CD4-positive, alpha-beta T cell (primary cell): ENCODE results near the gene DDX3X. TPM values are rescaled to one million over a fixed set of nuclear protein-coding genes. Genes with fewer than 3 reads are reported as not detected.

Experiments used
- ATAC-seq: fragments of 200-7000 bp; cut with Tn5 transposase; one replicate; pipeline ENCODE4 v1.10.0; 2022; ENCODE audit warnings: mild to moderate bottlenecking; ENCODE audit not compliant: poor library complexity
- CTCF ChIA-PET: fragments of 350-600 bp; sonication (Branson Sonifier 250); formaldehyde crosslinking; loops from one replicate; lab custom pipeline; 2021; ENCODE audit warnings: antibody characterized with exemption, inconsistent platforms; lab: Charles Lee
- POLR2A ChIA-PET: fragments of 350-600 bp; sonication (Branson Sonifier 250); formaldehyde crosslinking; loops from one replicate; lab custom pipeline; 2021; ENCODE audit warnings: antibody characterized with exemption, inconsistent platforms; lab: Charles Lee
- DNase-seq, 14 experiments: peaks; one replicate each; pipeline ENCODE4 v3.0.0-alpha.2; 2013 to 2020; ENCODE audit warnings: mixed read lengths in 2 of 14
- H3K27ac ChIP-seq, 2 donors: one replicate each; pipeline versions ENCODE4 v1.5.1 to v1.7.0; 2013; ENCODE audit warnings: low read length in 2 of 2, low read depth in 1 of 2, mild to moderate bottlenecking in 1 of 2
- H3K27me3 ChIP-seq, 2 experiments: 1 replicate in 1 of 2; 2 replicates in 1 of 2; pipeline versions ENCODE4 v1.6.1 to v1.7.0; 2013; ENCODE audit warnings: low read length in 2 of 2, control low read depth in 1 of 2, mild to moderate bottlenecking in 1 of 2, moderate library complexity in 1 of 2; ENCODE audit not compliant: insufficient read depth in 2 of 2, control insufficient read depth in 1 of 2
- H3K36me3 ChIP-seq: one replicate; pipeline ENCODE4 v1.6.1; 2013; ENCODE audit warnings: low read length, control low read depth; ENCODE audit not compliant: insufficient read depth
- H3K4me1 ChIP-seq: one replicate; pipeline ENCODE4 v1.6.1; 2013; ENCODE audit warnings: low read length, control low read depth; ENCODE audit not compliant: insufficient read depth
- H3K4me3 ChIP-seq: one replicate; pipeline ENCODE4 v1.5.1; 2013; ENCODE audit warnings: mild to moderate bottlenecking, low read length, moderate library complexity
- H3K9me3 ChIP-seq, 2 experiments: 1 replicate in 1 of 2; 2 replicates in 1 of 2; pipeline versions ENCODE4 v1.6.1 to v1.7.0; 2013; ENCODE audit warnings: low read length in 2 of 2, mild to moderate bottlenecking in 2 of 2, control low read depth in 1 of 2, moderate library complexity in 1 of 2; ENCODE audit not compliant: control insufficient read depth in 1 of 2, insufficient read depth in 1 of 2
- H3K27ac Mint-ChIP-seq: one replicate; pipeline ENCODE4 v1.8.0; 2020; ENCODE audit warnings: mixed read lengths
- H3K27me3 Mint-ChIP-seq: one replicate; pipeline ENCODE4 v1.8.0; 2021; ENCODE audit warnings: mixed read lengths
- H3K36me3 Mint-ChIP-seq: one replicate; pipeline ENCODE4 v1.8.0; 2021; ENCODE audit warnings: low read depth, mixed read lengths
- H3K4me1 Mint-ChIP-seq: one replicate; pipeline ENCODE4 v1.8.0; 2021; ENCODE audit warnings: low read depth, mixed read lengths
- H3K4me3 Mint-ChIP-seq: one replicate; pipeline ENCODE4 v1.8.0; 2020; ENCODE audit warnings: mild to moderate bottlenecking, mixed read lengths
- H3K9me3 Mint-ChIP-seq: one replicate; pipeline ENCODE4 v1.8.0; 2020; ENCODE audit warnings: mixed read lengths
- CTCF ChIP-seq: fragments of 200-600 bp; IDR thresholded peaks from one replicate; pipeline ENCODE4 v1.8.0; 2022; ENCODE audit warnings: antibody characterized with exemption, mild to moderate bottlenecking
- intact Hi-C, 2 experiments: fragments of 100-400 bp; cut with DNase I in 1 of 2; cut with micrococcal nuclease in 1 of 2; formaldehyde crosslinking; loops; one replicate each; pipeline versions ENCODE4 v1.15.1 to v1.9.0; 2023 to 2025; cut with DNase I, micrococcal nuclease
- total RNA-seq, 174 experiments: library from RNA in 2 of 174; stranded (reverse) in 2 of 174; gene quantifications; one replicate each; pipeline ENCODE4 v1.2.3 and lab custom pipeline; 2021 to 2026

Gene DDX3X
- total RNA-seq, 2 experiments from 2014 or later = 610 to 653 TPM

GRCh38 chrX:41333003-41333743 lies 789 bp upstream of the DDX3X start:
- no peaks in the 10 kb centered on the region for H3K27me3 ChIP-seq
- Mint-ChIP-seq H3K4me3 (peak overlapping the region; percentile 99), H3K27ac (peak overlapping the region; percentile 99), H3K9me3 (no peaks in the 10 kb centered on the region), H3K27me3 (peaks cover 4% of the 10 kb centered on the region), H3K4me1 (peaks cover 29% of the 10 kb centered on the region), H3K36me3 (peaks cover 50% of the 10 kb centered on the region)
- POLR2A ChIA-PET = interaction anchor here (0.6 to 1.3 kb wide), 12 partner anchors 15 to 598 kb away, joined by 3 to 15 read pairs (median 5); partner anchors contain the start of genes MED14 and USP9X
- ATAC-seq (peak; percentile 53), DNase-seq (peak; percentile 72 to 92 (median 85))
- CTCF ChIA-PET = no interaction called here
- peak overlapping the region; percentile 98 to 100 for H3K27ac ChIP-seq
- H3K9me3 ChIP-seq = no peaks in the 10 kb centered on the region
- peak overlapping the region; percentile 100 for H3K4me3 ChIP-seq
- intact Hi-C loops = loop anchor here (1.0 to 10.0 kb wide), 6 partner anchors 49 to 592 kb away; partner anchors contain the start of genes CASK (in 1 of the 2) and USP9X (in 1 of the 2)
- peaks cover 22% of the 10 kb centered on the region for H3K4me1 ChIP-seq
- H3K36me3 ChIP-seq = peaks cover 7% of the 10 kb centered on the region
- TF ChIP-seq CTCF = no peak

- Histone ChIP-seq H3K9me3 (no peaks in the 10 kb centered on the region), H3K27me3 (no peaks in the 10 kb centered on the region), H3K4me1 (peaks cover 23% of the 10 kb centered on the region), H3K27ac (peak overlapping the region; percentile 98 to 100), H3K4me3 (peak overlapping the region; percentile 100), H3K36me3 (peaks cover 19% of the 10 kb centered on the region)
- ChIA-PET POLR2A (interaction anchor here (0.8 to 2.1 kb wide), 11 partner anchors 11 to 600 kb away, joined by 3 to 15 read pairs (median 5); partner anchors contain the start of genes MED14 and USP9X), CTCF (no interaction called here)
- Mint-ChIP-seq H3K36me3 (peaks cover 64% of the 10 kb centered on the region), H3K4me1 (peaks cover 43% of the 10 kb centered on the region), H3K27me3 (peaks cover 4% of the 10 kb centered on the region), H3K27ac (peak overlapping the region; percentile 99), H3K9me3 (no peaks in the 10 kb centered on the region), H3K4me3 (peak overlapping the region; percentile 99)
- TF ChIP-seq CTCF = no peak
- ATAC-seq = peak; percentile 32
- peak; percentile 50 to 91 (median 80) for DNase-seq
- intact Hi-C loops = loop anchor here (5.0 to 10.0 kb wide), 5 partner anchors 48 to 590 kb away; partner anchors contain the start of genes CASK (in 1 of the 2) and USP9X (in 1 of the 2)
These were observed 618 bp downstream of the DDX3X start for GRCh38 chrX:41334363-41335197.
